ENCODE data around the gene PDCL2. TPM values are rescaled to one million over a fixed set of nuclear protein-coding genes. Genes with fewer than 3 reads are reported as not detected.

Gene PDCL2
- total and polyA plus RNA-seq, 2 experiments from 2014 or later = 0.35 to 1.9 TPM

DNA sequence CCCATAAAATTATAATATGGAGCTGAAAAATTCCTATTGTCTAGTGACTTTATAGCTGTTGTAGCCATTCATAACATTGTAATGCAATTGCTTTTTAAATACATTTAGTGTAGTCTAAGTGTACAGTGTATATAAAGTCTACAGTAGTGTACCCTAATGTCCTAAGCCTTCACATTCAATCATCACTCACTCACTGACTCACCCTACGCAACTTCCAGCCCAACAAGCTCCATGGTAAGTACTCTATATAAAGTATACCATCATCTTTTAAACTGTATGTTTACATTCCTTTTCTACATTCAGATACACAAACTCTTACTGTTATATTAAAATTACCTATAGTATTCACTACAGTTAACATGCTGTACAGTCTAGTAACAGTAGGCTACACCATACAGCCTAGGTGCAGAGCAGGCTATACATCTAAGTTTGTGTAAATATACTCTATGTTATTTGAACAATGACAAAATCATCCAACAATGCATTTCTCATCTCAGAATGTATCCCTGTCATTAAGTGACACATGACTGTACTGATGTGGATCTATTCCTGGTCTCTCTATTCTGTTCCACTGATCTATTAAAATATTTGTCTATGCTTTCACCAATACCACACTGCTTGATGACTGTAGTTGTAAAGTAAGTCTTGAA lies 79.0 kb downstream of the PDCL2 start (continued):
- TF ChIP-seq CTCF (conservative IDR thresholded peaks at IDR 0.05; ENCODE audit: low read depth in 2 of 2) = no peak
- no peak for TF ChIP-seq POLR2AphosphoS5 (IDR thresholded peaks at IDR 0.05; ENCODE audit: low read depth)
- TF ChIP-seq NANOG (IDR thresholded peaks at IDR 0.05; ENCODE audit: borderline replicate concordance) = no peak
- TF ChIP-seq, protein P1, sequence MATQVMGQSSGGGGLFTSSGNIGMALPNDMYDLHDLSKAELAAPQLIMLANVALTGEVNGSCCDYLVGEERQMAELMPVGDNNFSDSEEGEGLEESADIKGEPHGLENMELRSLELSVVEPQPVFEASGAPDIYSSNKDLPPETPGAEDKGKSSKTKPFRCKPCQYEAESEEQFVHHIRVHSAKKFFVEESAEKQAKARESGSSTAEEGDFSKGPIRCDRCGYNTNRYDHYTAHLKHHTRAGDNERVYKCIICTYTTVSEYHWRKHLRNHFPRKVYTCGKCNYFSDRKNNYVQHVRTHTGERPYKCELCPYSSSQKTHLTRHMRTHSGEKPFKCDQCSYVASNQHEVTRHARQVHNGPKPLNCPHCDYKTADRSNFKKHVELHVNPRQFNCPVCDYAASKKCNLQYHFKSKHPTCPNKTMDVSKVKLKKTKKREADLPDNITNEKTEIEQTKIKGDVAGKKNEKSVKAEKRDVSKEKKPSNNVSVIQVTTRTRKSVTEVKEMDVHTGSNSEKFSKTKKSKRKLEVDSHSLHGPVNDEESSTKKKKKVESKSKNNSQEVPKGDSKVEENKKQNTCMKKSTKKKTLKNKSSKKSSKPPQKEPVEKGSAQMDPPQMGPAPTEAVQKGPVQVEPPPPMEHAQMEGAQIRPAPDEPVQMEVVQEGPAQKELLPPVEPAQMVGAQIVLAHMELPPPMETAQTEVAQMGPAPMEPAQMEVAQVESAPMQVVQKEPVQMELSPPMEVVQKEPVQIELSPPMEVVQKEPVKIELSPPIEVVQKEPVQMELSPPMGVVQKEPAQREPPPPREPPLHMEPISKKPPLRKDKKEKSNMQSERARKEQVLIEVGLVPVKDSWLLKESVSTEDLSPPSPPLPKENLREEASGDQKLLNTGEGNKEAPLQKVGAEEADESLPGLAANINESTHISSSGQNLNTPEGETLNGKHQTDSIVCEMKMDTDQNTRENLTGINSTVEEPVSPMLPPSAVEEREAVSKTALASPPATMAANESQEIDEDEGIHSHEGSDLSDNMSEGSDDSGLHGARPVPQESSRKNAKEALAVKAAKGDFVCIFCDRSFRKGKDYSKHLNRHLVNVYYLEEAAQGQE (IDR thresholded peaks at IDR 0.05; ENCODE audit: unreplicated experiment) = no peak

DNA sequence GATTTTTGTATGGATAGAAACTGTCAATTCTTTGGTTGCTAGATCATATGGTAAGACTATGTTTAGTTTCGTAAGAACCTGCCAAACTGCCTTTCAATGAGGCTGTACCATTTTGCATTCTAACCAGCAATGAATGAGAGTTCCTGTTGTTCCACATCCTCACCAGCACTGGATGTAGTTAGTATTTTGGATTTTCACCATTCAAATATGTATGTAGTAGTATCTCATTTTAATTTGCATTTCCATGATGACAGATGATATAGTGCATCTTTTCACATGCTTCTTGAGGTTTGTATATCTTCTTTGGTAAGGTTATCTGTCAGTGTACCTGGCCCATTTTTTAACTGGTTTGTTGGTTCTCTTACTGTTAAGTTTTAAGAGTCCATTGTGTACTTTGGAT lies 80.0 kb downstream of the PDCL2 start:
- Mint-ChIP-seq H3K27me3 (ENCODE audit: insufficient read depth, low read depth, poor library complexity) (peaks cover 2% of the 10 kb centered on the region), H3K4me3 (no peak overlapping the region), H3K36me3 (ENCODE audit: low read depth) (peaks cover 6% of the 10 kb centered on the region; the same call in 1 of the 3 replicates), H3K9me3 (no peaks in the 10 kb centered on the region), H3K27ac (no peak overlapping the region), H3K4me1 (peaks cover 13% of the 10 kb centered on the region)
- Histone ChIP-seq H3K4me2 (no peak overlapping the region), H3K27me3 (ENCODE audit: insufficient read depth) (no peaks in the 10 kb centered on the region), H3K9me2 (ENCODE audit: insufficient read depth) (no peaks in the 10 kb centered on the region), H3K4me1 (ENCODE audit: insufficient read depth) (peaks cover 10% of the 10 kb centered on the region; the same call in 1 of the 2 replicates), H3K79me2 (replicated peaks; ENCODE audit: insufficient read depth) (peaks cover 66% of the 10 kb centered on the region), H4K20me1 (replicated peaks; ENCODE audit: insufficient read depth) (0 out of 2 replicates have a peak, but pooled peaks cover 3% of the 10 kb centered on the region), H2AFZ (no peak overlapping the region), H3K27ac (ENCODE audit: low read depth) (no peak overlapping the region), H3K36me3 (ENCODE audit: insufficient read depth) (no peaks in the 10 kb centered on the region), H3F3A (replicated peaks; ENCODE audit: low read depth) (no peaks in the 10 kb centered on the region), H3K4me3 (no peak overlapping the region)
- TF ChIP-seq POLR2AphosphoS5 (IDR thresholded peaks at IDR 0.05; ENCODE audit: low read depth) (no peak), NANOG (IDR thresholded peaks at IDR 0.05; ENCODE audit: borderline replicate concordance) (no peak), CTCF (conservative IDR thresholded peaks at IDR 0.05; ENCODE audit: low read depth in 2 of 2) (no peak), EZH2phosphoT487 (IDR thresholded peaks at IDR 0.05; ENCODE audit: unreplicated experiment) (no peak), ZNF462 (CRISPR knock-in tag; IDR thresholded peaks at IDR 0.05) (no peak)
- TF ChIP-seq, protein P2, sequence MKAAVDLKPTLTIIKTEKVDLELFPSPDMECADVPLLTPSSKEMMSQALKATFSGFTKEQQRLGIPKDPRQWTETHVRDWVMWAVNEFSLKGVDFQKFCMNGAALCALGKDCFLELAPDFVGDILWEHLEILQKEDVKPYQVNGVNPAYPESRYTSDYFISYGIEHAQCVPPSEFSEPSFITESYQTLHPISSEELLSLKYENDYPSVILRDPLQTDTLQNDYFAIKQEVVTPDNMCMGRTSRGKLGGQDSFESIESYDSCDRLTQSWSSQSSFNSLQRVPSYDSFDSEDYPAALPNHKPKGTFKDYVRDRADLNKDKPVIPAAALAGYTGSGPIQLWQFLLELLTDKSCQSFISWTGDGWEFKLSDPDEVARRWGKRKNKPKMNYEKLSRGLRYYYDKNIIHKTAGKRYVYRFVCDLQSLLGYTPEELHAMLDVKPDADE (IDR thresholded peaks at IDR 0.05) = no peak
- ATAC-seq (no peak), DNase-seq (ENCODE audit: low spot score) (no peak)

Measured in GM23338 (cell line).